Breast epithelium (tissue), 4 donors: ENCODE results near the gene RIMBP2. TPM values are rescaled to one million over a fixed set of nuclear protein-coding genes. Genes with fewer than 3 reads are reported as not detected.

ENCODE experiments used
- DNase-seq, 2 donors: peaks; one replicate each; pipeline ENCODE4 v3.0.0-alpha.2; 2019; ENCODE audit warnings: low spot score in 2 of 2
- H3K27ac ChIP-seq, 2 donors: fragments of 200-600 bp; sonication (generic) in 1 of 2; one replicate each; pipeline ENCODE4 v1.5.1; 2016 to 2019; ENCODE audit warnings: mild to moderate bottlenecking in 1 of 2
- H3K27me3 ChIP-seq, 2 donors: fragments of 200-600 bp; sonication (generic) in 1 of 2; one replicate each; pipeline versions ENCODE4 v1.5.1 to v1.6.0; 2017 to 2019; ENCODE audit warnings: control low read depth in 1 of 2, mild to moderate bottlenecking in 1 of 2
- H3K36me3 ChIP-seq: fragments of 200-600 bp; one replicate; pipeline ENCODE4 v1.5.1; 2019
- H3K4me1 ChIP-seq, 2 donors: fragments of 200-600 bp; sonication (generic); one replicate each; pipeline ENCODE4 v1.5.1; 2016 to 2019; ENCODE audit warnings: control low read depth in 1 of 2
- H3K4me3 ChIP-seq, 3 donors: fragments of 200-600 bp; sonication (generic); 1 replicate in 2 of 3; 2 replicates in 1 of 3; pipeline ENCODE4 v1.5.1; 2016 to 2019; ENCODE audit warnings: mild to moderate bottlenecking in 3 of 3, moderate library complexity in 2 of 3
- H3K9me3 ChIP-seq, 2 donors: fragments of 200-600 bp; sonication (generic) in 1 of 2; one replicate each; pipeline ENCODE4 v1.5.1; 2016 to 2019; ENCODE audit warnings: control low read depth in 1 of 2
- CTCF ChIP-seq, 3 donors: fragments of 450-650 bp; IDR thresholded peaks; one replicate each; pipeline ENCODE4 v1.5.1; 2016 to 2017; ENCODE audit warnings: antibody characterized with exemption in 3 of 3, mild to moderate bottlenecking in 3 of 3, moderate library complexity in 3 of 3
- POLR2A ChIP-seq: fragments of 450-650 bp; IDR thresholded peaks from one replicate; pipeline ENCODE4 v1.6.1; 2016; ENCODE audit warnings: antibody characterized with exemption, mild to moderate bottlenecking, moderate library complexity
- POLR2AphosphoS5 ChIP-seq, 3 donors: sonication (generic); formaldehyde crosslinking; IDR thresholded peaks; one replicate each; pipeline ENCODE4 v1.6.1; 2017; ENCODE audit warnings: antibody characterized with exemption in 3 of 3
- intact Hi-C: fragments of 100-400 bp; cut with DNase I; formaldehyde crosslinking; loops from one replicate; pipeline ENCODE4 v1.15.1; 2023; ENCODE audit warnings: low total_unique reads
- total RNA-seq, 3 donors: library from RNA; depleted of rRNA; stranded (reverse); fragments of >200 nt; gene quantifications; one replicate each; pipeline ENCODE4 v1.1.0, GENCODE V29; 2016

Gene RIMBP2
- total RNA-seq, 3 donors from 2014 or later, result under 0.01 to 0.59 (median under 0.01) TPM

- H3K36me3 ChIP-seq, result no peaks in the 10 kb centered on the region
These were observed 103.0 kb downstream of the RIMBP2 start for GRCh38 chr12:130613131-130613530.

GRCh38 chr12:130611026-130611905 is 104.8 kb downstream of the RIMBP2 start:
- Histone ChIP-seq H3K9me3 (peaks cover 0 to 9% of the 10 kb centered on the region in 2 donors), H3K4me1 (no peaks in the 10 kb centered on the region), H3K27me3 (no peaks in the 10 kb centered on the region), H3K4me3 (no peak overlapping the region), H3K36me3 (no peaks in the 10 kb centered on the region), H3K27ac (no peak overlapping the region)
- TF ChIP-seq CTCF (IDR thresholded peaks at IDR 0.05) (no peak), POLR2A (no peak), POLR2AphosphoS5 (IDR thresholded peaks at IDR 0.05) (no peak)
- intact Hi-C loops, result no loop called here
- DNase-seq, result no peak

More at GRCh38 chr12:130613131-130613530, 103.0 kb downstream of the RIMBP2 start:
- no peak overlapping the region for H3K4me3 ChIP-seq
- intact Hi-C loops, result no loop called here
- no peak overlapping the region for H3K27ac ChIP-seq
- peaks cover 0 to 9% of the 10 kb centered on the region in 2 donors for H3K9me3 ChIP-seq
- DNase-seq, result no peak
- no peaks in the 10 kb centered on the region for H3K27me3 ChIP-seq
- TF ChIP-seq POLR2AphosphoS5 (IDR thresholded peaks at IDR 0.05) (no peak), CTCF (IDR thresholded peaks at IDR 0.05) (no peak), POLR2A (no peak)
- H3K4me1 ChIP-seq, result no peaks in the 10 kb centered on the region

- Histone ChIP-seq H3K9me3 (peaks cover 0 to 9% of the 10 kb centered on the region in 2 donors), H3K27ac (no peak overlapping the region), H3K4me1 (no peaks in the 10 kb centered on the region), H3K27me3 (no peaks in the 10 kb centered on the region), H3K36me3 (no peaks in the 10 kb centered on the region), H3K4me3 (no peak overlapping the region)
- intact Hi-C loops, result no loop called here
- no peak for DNase-seq
- TF ChIP-seq POLR2AphosphoS5 (IDR thresholded peaks at IDR 0.05) (no peak), CTCF (IDR thresholded peaks at IDR 0.05) (no peak), POLR2A (no peak)
These were observed 106.1 kb downstream of the RIMBP2 start for GRCh38 chr12:130609966-130610365.

GRCh38 chr12:130608831-130609230 is 107.3 kb downstream of the RIMBP2 start:
- intact Hi-C loops, result no loop called here
- peaks cover 0 to 9% of the 10 kb centered on the region in 2 donors for H3K9me3 ChIP-seq
- no peaks in the 10 kb centered on the region for H3K4me1 ChIP-seq
- H3K4me3 ChIP-seq, result no peak overlapping the region
- H3K36me3 ChIP-seq, result no peaks in the 10 kb centered on the region
- no peaks in the 10 kb centered on the region for H3K27me3 ChIP-seq
- no peak for DNase-seq
- no peak for TF ChIP-seq POLR2AphosphoS5 (IDR thresholded peaks at IDR 0.05)
- no peak overlapping the region for H3K27ac ChIP-seq

GRCh38 chr12:130608132-130608531 is 108.0 kb downstream of the RIMBP2 start:
- no peaks in the 10 kb centered on the region for H3K4me1 ChIP-seq
- intact Hi-C loops, result no loop called here
- H3K27ac ChIP-seq, result no peak overlapping the region
- H3K9me3 ChIP-seq, result peaks cover 0 to 9% of the 10 kb centered on the region in 2 donors
- no peaks in the 10 kb centered on the region for H3K36me3 ChIP-seq
- DNase-seq, result no peak
- H3K27me3 ChIP-seq, result no peaks in the 10 kb centered on the region
- TF ChIP-seq POLR2A (no peak), POLR2AphosphoS5 (IDR thresholded peaks at IDR 0.05) (no peak), CTCF (IDR thresholded peaks at IDR 0.05) (no peak)
- no peak overlapping the region for H3K4me3 ChIP-seq
